Ishikawa (cell line): ENCODE data around the gene SLC7A7.

Experiments used
- CEBPB ChIP-seq: IDR thresholded peaks from 2 replicates; pipeline ENCODE4 v1.6.1; 2012
- CREB1 ChIP-seq: IDR thresholded peaks from 2 replicates; pipeline ENCODE4 v1.6.1; 2012; ENCODE audit warnings: low read depth
- EGR1 ChIP-seq: IDR thresholded peaks from 2 replicates; pipeline ENCODE4 v1.6.1; 2012
- EP300 ChIP-seq: IDR thresholded peaks from 2 replicates; pipeline ENCODE4 v1.6.1; 2012; ENCODE audit warnings: borderline replicate concordance
- MAX ChIP-seq: IDR thresholded peaks from 2 replicates; pipeline ENCODE4 v1.6.1; 2012
- NFIC ChIP-seq: IDR thresholded peaks from 2 replicates; pipeline ENCODE4 v1.6.1; 2012
- RAD21 ChIP-seq: IDR thresholded peaks from 2 replicates; pipeline ENCODE4 v1.6.1; 2012; ENCODE audit warnings: low read depth
- REST ChIP-seq: IDR thresholded peaks from 2 replicates; pipeline ENCODE4 v1.6.1; 2012; ENCODE audit warnings: low read depth, mild to moderate bottlenecking
- TAF1 ChIP-seq: IDR thresholded peaks from 2 replicates; pipeline ENCODE4 v1.6.1; 2012; ENCODE audit warnings: low read depth, mild to moderate bottlenecking
- TEAD4 ChIP-seq: IDR thresholded peaks from 2 replicates; pipeline ENCODE4 v1.6.1; 2012
- USF1 ChIP-seq: IDR thresholded peaks from 2 replicates; pipeline ENCODE4 v1.6.1; 2012
- YY1 ChIP-seq: IDR thresholded peaks from 2 replicates; pipeline ENCODE4 v1.6.1; 2012; ENCODE audit warnings: low read depth

- TF ChIP-seq TAF1 (peak; percentile 24; the same call in 1 of the 2 replicates), YY1 (no peak), USF1 (no peak), EGR1 (no peak), RAD21 (no peak), REST (no peak), TEAD4 (no peak), MAX (0 out of 2 replicates have a peak, but pooled peaks have one; percentile 23), CREB1 (no peak), EP300 (no peak), NFIC (no peak), CEBPB (no peak)
Measured at GRCh38 chr14:22837114-22837749, 22.0 kb upstream of the SLC7A7 start.
